Osteoblast (primary cell): Measurements from ENCODE around the gene SMIM9. TPM values are rescaled to one million over a fixed set of nuclear protein-coding genes. Genes with fewer than 3 reads are reported as not detected.
"Not testable (repeated sequence)": the region's sequence is repeated elsewhere in the genome, so short reads cannot be mapped to it uniquely, and the experiment has no call there.

Experiments
- DNase-seq: peaks from one replicate; pipeline ENCODE4 v3.0.0; 2011; ENCODE audit warnings: low spot score, mixed read lengths; ENCODE audit not compliant: insufficient read length; ENCODE audit errors: missing footprints
- H2AFZ ChIP-seq: 2 replicates; pipeline ENCODE4 v1.6.0; 2011; ENCODE audit warnings: mild to moderate bottlenecking, low read length
- H3K27ac ChIP-seq: 2 replicates; pipeline ENCODE4 v1.5.1; 2011; ENCODE audit warnings: mild to moderate bottlenecking, low read depth, low read length, moderate library complexity
- H3K27me3 ChIP-seq: 2 replicates; pipeline ENCODE4 v1.6.0; 2012; ENCODE audit warnings: mild to moderate bottlenecking, control low read depth, inconsistent platforms, low read length, moderate library complexity; ENCODE audit not compliant: insufficient read depth
- H3K36me3 ChIP-seq: 2 replicates; pipeline ENCODE4 v1.5.1; 2011; ENCODE audit warnings: mild to moderate bottlenecking, low read length, control low read depth, moderate library complexity; ENCODE audit not compliant: insufficient read depth
- H3K4me1 ChIP-seq: 2 replicates; pipeline ENCODE4 v1.5.1; 2011; ENCODE audit warnings: mild to moderate bottlenecking, low read length, control low read depth, moderate library complexity; ENCODE audit not compliant: insufficient read depth
- H3K4me2 ChIP-seq: 2 replicates; pipeline ENCODE4 v1.6.0; 2011; ENCODE audit warnings: mild to moderate bottlenecking, low read length; ENCODE audit not compliant: insufficient read depth
- H3K4me3 ChIP-seq: fragments of 200-600 bp; sonication (generic); 3 replicates; pipeline ENCODE4 v1.5.1; 2012; ENCODE audit warnings: mild to moderate bottlenecking, low read length, inconsistent platforms; ENCODE audit not compliant: insufficient read depth
- H3K79me2 ChIP-seq: 2 replicates; pipeline ENCODE4 v1.6.0; 2012; ENCODE audit warnings: mild to moderate bottlenecking, low read length, control low read depth, inconsistent platforms; ENCODE audit not compliant: insufficient read depth
- H3K9me3 ChIP-seq: 2 replicates; pipeline ENCODE4 v1.5.1; 2011; ENCODE audit warnings: low read depth, low read length, control low read depth
- H4K20me1 ChIP-seq: 2 replicates; pipeline ENCODE4 v1.6.0; 2012; ENCODE audit warnings: mild to moderate bottlenecking, low read length, control low read depth; ENCODE audit not compliant: insufficient read depth
- CTCF ChIP-seq: IDR thresholded peaks from 2 replicates; pipeline ENCODE4 v1.5.1; 2011; ENCODE audit warnings: mild to moderate bottlenecking, low read depth, low read length, moderate library complexity; ENCODE audit errors: extremely low read depth
- total RNA-seq: library from RNA; depleted of rRNA; stranded (reverse); fragments of >200 nt; gene quantifications from 2 replicates; pipeline ENCODE4 v1.2.3, GENCODE V29; 2012

Gene SMIM9
- total RNA-seq, 1 donor, result not detected

DNA sequence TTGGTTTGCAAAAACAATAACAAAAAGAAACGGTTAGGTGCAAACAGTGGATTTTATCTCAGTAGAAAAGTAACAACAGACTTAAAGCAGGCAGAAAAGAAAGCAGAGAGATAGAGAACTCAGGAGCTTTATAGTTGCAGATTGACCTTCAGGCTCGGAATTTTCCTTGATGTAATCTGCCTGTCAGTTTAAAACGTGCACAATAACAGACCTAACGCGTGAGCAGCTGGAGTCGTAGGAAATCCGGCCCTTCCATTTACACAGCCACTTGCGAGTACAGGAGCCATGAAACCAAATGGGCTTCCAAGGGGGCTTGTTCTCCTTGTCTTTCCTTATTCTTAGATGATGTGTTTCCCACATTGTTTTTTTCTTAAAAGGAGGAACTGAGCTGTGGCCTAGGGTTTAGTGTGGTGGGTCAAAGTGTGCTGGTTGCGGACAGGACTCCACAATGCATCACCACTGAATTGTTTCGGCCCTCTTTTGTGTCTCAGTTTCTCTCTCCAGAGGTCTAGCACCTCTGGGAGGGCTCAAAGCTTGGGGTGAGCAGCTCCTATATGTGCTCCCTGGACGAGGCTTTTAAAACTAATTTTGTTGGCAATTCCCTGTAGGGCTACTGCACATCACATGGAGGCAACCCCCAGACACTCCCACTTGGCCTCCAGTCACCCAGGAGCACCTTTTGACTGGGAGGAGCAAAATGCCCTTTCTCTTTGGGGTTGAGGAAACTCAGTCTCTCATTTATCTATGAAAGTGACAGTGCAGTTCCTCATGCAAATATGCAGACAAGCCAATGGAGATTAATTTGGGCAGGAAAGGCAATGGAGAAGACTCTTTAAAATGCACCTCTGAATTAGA, 15.3 kb downstream of the SMIM9 start:
- Histone ChIP-seq H3K4me3 (no peak overlapping the region), H3K27me3 (peaks cover 3% of the 10 kb centered on the region), H3K9me3 (no peaks in the 10 kb centered on the region), H3K79me2 (no peaks in the 10 kb centered on the region), H3K27ac (no peak overlapping the region), H3K36me3 (no peaks in the 10 kb centered on the region), H2AFZ (no peak overlapping the region), H3K4me2 (no peak overlapping the region), H3K4me1 (no peaks in the 10 kb centered on the region), H4K20me1 (no peaks in the 10 kb centered on the region)
- no peak for TF ChIP-seq CTCF
- no peak for DNase-seq

- H2AFZ ChIP-seq, DNase-seq, H4K20me1 ChIP-seq, H3K4me3 ChIP-seq, H3K9me3 ChIP-seq, H3K4me1 ChIP-seq, H3K4me2 ChIP-seq, H3K27ac ChIP-seq, H3K79me2 ChIP-seq, H3K27me3 ChIP-seq, H3K36me3 ChIP-seq: not testable (repeated sequence)
Observed at GRCh38 chrX:154817048-154817618, 17.3 kb downstream of the SMIM9 start.

GRCh38 chrX:154816326-154816898, 18.1 kb downstream of the SMIM9 start:
- not testable (repeated sequence) for H3K9me3 ChIP-seq, H3K4me3 ChIP-seq, H3K4me1 ChIP-seq, H3K27ac ChIP-seq, H3K4me2 ChIP-seq, H3K79me2 ChIP-seq, H3K27me3 ChIP-seq, H3K36me3 ChIP-seq, DNase-seq, H4K20me1 ChIP-seq, H2AFZ ChIP-seq

GRCh38 chrX:154815274-154815818, 19.1 kb downstream of the SMIM9 start:
- Histone ChIP-seq H3K9me3 (no peaks in the 10 kb centered on the region), H3K27me3 (peaks cover 2% of the 10 kb centered on the region), H3K27ac (no peak overlapping the region), H3K4me1 (no peaks in the 10 kb centered on the region), H3K4me2 (no peak overlapping the region), H2AFZ (no peak overlapping the region), H3K36me3 (no peaks in the 10 kb centered on the region), H3K4me3 (no peak overlapping the region), H4K20me1 (no peaks in the 10 kb centered on the region), H3K79me2 (no peaks in the 10 kb centered on the region)
- TF ChIP-seq CTCF, result no peak
- peak; percentile 71 for DNase-seq
